ENCODE measurements around the gene DLAT. TPM values are rescaled to one million over a fixed set of nuclear protein-coding genes. Genes with fewer than 3 reads are reported as not detected.
"Not testable (repeated sequence)": the region's sequence is repeated elsewhere in the genome, so short reads cannot be mapped to it uniquely, and the experiment has no call there.

Gene DLAT
- total RNA-seq, 1 experiment from 2014 or later, result 68.1 TPM

DNA sequence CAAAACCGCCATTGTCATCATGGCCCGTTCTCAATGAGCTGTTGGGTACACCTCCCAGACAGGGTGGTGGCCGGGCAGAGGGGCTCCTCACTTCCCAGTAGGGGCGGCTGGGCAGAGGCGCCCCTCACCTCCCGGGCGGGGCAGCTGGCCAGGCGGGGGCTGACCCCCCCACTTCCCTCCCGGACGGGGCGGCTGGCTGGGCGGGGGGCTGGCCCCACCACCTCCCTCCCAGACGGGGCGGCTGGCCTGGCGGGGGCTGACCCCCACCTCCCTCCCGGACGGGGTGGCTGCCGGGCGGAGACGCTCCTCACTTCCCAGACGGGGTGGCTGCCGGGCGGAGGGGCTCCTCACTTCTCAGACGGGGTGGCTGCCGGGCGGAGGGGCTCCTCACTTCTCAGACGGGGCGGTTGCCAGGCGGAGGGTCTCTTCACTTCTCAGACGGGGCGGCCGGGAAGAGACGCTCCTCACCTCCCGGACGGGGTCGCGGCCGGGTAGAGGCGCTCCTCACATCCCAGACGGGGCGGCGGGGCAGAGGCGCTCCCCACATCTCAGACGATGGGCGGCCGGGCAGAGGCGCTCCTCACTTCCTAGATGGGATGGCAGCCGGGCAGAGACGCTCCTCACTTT lies 1.7 kb downstream of the DLAT start:
- H2AFZ ChIP-seq (ENCODE audit: low read depth, low read length, poor library complexity, severe bottlenecking); H3K9me2 ChIP-seq (ENCODE audit: insufficient read depth); H3K9me3 ChIP-seq (ENCODE audit: control insufficient read depth in 1 of 2, insufficient read depth in 1 of 2, low read depth in 1 of 2, low read length in 2 of 2); CTCF ChIA-PET; H3K9ac ChIP-seq (ENCODE audit: low read length); POLR2A ChIA-PET; intact Hi-C loops (cut with micrococcal nuclease); H4K20me1 ChIP-seq (ENCODE audit: insufficient read depth); ATAC-seq; BruUV-seq (replicated peaks); DNase-seq (ENCODE audit: low read depth, low spot score); H3K4me1 ChIP-seq (ENCODE audit: control insufficient read depth in 1 of 2, insufficient read depth in 2 of 2, low read length in 2 of 2); H3K4me2 ChIP-seq (ENCODE audit: low read length); RAD21 ChIA-PET (ENCODE audit: low non-redundant PET in 1 of 2, low total read pairs in 2 of 2, uncharacterized antibody in 2 of 2, unreplicated experiment in 2 of 2); H3K27me3 ChIP-seq (ENCODE audit: insufficient read depth, low read length); H3K27ac ChIP-seq (ENCODE audit: low read depth, low read length); H3K4me3 ChIP-seq (replicated peaks in 1 of 2; ENCODE audit: low read depth in 1 of 2, low read length in 2 of 2): not testable (repeated sequence)
- Histone ChIP-seq H3K79me2 (ENCODE audit: insufficient read depth, low read length) (peaks cover 48% of the 10 kb centered on the region), H3K36me3 (ENCODE audit: control insufficient read depth in 1 of 2, insufficient read depth in 2 of 2, low read length in 2 of 2) (peaks cover 19 to 27% of the 10 kb centered on the region in 2 experiments; a peak in 3 of 4 replicates)

DNA sequence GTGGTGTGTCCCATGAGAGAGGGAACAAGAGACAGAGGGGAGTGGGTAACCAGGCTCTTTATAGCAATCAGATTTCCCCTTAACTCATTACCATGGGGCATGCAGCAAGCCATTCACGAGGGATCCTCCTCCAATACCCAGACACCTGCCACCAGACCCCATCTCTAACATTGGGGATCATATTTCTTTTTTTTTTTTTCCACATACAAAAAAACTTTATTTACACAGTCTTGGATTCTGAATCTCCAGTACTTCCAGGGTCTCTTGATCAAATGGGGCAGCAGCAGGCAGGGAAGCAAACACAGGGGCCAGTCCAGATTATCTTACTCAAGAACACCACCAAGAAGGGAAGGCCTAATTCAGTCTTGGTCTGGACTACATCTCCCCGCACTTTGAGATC lies 4.3 kb downstream of the DLAT start:
- H3K9me2 ChIP-seq (ENCODE audit: insufficient read depth), result no peaks in the 10 kb centered on the region
- POLR2A ChIA-PET, result no interaction called here
- RAD21 ChIA-PET (ENCODE audit: low non-redundant PET in 1 of 2, low total read pairs in 2 of 2, uncharacterized antibody in 2 of 2, unreplicated experiment in 2 of 2), result no interaction called here
- no peak for DNase-seq (ENCODE audit: low read depth, low spot score)
- H3K79me2 ChIP-seq (ENCODE audit: insufficient read depth, low read length), result peaks cover 48% of the 10 kb centered on the region
- BruUV-seq (replicated peaks), result no TSS peak
- H3K27ac ChIP-seq (ENCODE audit: low read depth, low read length), result no peak overlapping the region
- H3K4me3 ChIP-seq (replicated peaks in 1 of 2; ENCODE audit: low read depth in 1 of 2, low read length in 2 of 2), result no peak overlapping the region
- peaks cover 0 to 2% of the 10 kb centered on the region in 2 experiments; a peak in 2 of 4 replicates for H3K4me1 ChIP-seq (ENCODE audit: control insufficient read depth in 1 of 2, insufficient read depth in 2 of 2, low read length in 2 of 2)
- H3K9me3 ChIP-seq (ENCODE audit: control insufficient read depth in 1 of 2, insufficient read depth in 1 of 2, low read depth in 1 of 2, low read length in 2 of 2), result no peaks in the 10 kb centered on the region
- H3K4me2 ChIP-seq (ENCODE audit: low read length), result no peak overlapping the region
- no peak for ATAC-seq
- no peaks in the 10 kb centered on the region for H3K27me3 ChIP-seq (ENCODE audit: insufficient read depth, low read length)
- CTCF ChIA-PET, result no interaction called here
- TF ChIP-seq SIN3A (IDR thresholded peaks at IDR 0.05; ENCODE audit: low read depth) (no peak), SP1 (IDR thresholded peaks at IDR 0.05; ENCODE audit: low read depth) (no peak), ZFX (IDR thresholded peaks at IDR 0.05) (no peak), JUND (IDR thresholded peaks at IDR 0.05) (no peak)
- intact Hi-C loops (cut with micrococcal nuclease), result no loop called here
- H3K9ac ChIP-seq (ENCODE audit: low read length), result no peak overlapping the region
- no peaks in the 10 kb centered on the region for H4K20me1 ChIP-seq (ENCODE audit: insufficient read depth)
- H2AFZ ChIP-seq (ENCODE audit: low read depth, low read length, poor library complexity, severe bottlenecking), result no peak overlapping the region
- peaks cover 33 to 35% of the 10 kb centered on the region in 2 experiments; a peak in 3 of 4 replicates for H3K36me3 ChIP-seq (ENCODE audit: control insufficient read depth in 1 of 2, insufficient read depth in 2 of 2, low read length in 2 of 2)

Measured in HCT116 (cell line).